NCI-H146 (cell line): Measurements from ENCODE around the gene HDGFL2.
A peak's percentile ranks its signal among the peaks of the same experiment; 100 is the strongest.

Experiments used
- DNase-seq: peaks from one replicate; lab custom pipeline; 2025; lab: John Stamatoyannopoulos, UW

HDGFL2 gene

DNA sequence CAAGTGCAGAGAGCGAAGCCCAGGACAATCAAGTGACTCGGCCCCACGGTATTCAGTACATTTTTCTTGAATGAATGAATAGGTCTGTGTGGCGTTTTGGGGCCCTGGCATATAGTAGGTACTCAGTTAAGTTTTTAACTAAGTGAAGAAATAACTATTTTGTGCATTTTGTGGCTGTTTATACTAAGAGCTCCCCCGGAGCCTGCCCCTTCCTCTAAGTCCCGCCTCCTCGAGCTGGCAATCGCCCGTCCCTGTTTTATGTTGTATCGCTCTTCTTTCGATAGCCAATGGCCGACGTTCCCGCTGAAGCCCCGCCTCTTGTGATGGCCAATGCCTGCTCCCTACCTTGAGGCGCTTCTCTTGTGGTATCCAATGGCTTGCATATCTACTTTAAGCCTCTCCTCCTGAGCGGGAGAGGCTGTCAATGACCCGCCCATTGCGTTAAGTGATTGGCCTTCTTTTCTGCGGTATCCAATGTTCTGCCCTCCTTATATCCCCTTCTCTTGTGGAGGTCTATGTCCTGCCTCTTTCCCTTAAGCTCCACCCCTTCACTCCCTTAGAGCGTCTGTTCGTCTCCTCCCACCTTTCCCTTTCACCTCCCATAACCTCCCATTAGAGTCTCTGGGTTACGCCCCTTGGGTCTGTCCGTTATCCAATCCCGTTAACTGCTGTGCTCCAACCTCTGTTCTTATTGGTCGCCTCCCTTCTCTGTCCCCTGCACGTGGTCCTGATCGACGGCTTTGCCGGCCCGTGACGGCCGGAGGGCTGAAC lies 509 bp upstream of the HDGFL2 start:
- DNase-seq, result peak; percentile 100

- DNase-seq, result no peak
Observed at GRCh38 chr19:4473011-4473762, 1.1 kb downstream of the HDGFL2 start.

- no peak for DNase-seq
Observed at GRCh38 chr19:4473763-4474513, 1.8 kb downstream of the HDGFL2 start.

DNA sequence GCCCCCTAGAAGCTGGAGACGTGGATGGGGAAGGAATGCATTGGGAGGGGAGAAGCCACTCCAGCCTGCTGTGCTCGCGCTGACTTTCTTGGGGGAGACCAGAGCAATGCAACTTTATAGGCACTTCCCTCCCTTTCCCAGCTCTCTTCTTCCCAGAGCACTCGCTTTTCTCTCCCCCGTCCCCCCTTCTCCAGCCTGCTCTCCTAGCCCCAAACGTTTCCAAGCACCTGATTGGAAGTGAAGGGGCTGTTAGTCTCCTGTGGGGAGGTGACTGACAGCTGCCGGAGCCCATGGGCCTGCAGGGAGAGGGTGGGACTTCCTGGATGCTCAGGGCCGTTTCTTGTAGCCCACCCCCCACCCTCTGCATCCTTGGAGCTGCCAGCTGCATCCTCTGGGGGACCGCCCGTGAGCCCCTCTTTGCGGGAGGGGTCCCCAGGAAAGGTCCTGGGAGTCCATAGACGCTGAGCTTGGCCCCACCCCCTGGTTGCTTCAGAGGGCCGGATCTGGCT lies 2.5 kb downstream of the HDGFL2 start:
- DNase-seq, result peak; percentile 74

DNA sequence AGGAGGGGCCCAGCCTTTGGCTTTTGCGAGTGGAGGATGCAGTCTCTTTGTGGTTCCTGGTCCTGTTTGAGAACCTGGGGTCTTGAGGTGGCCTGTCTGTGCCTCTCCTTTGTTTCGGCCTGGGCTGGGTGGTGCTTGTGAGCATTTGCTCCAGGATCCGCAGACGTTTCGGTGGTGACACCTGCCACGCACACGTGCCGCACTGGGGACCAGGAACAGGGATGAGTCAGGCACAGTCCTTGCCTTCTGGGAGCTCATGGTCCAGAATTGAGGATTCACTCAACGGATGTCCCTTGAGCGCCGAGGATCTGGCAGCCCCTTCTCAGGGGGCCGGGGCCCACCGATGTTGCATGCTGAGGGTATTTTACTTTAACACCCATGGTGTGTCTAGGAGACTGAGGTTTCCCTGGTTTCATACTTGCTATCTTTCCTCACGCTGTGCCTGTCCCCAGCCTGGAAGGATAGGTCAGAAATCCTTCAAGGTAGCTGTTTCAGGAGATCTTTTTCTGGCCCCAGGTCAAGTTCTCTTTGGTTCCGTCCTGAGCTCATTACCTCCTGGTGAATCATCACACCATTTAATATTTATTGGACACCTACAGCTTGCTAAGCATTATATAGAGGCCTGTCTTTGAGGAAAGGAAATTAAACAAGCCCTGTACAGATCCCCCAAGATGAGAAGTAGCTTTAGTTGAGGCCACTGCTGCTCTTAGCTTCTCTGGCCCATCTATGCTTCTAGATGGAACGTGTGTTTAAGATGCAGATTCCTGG lies 5.1 kb downstream of the HDGFL2 start:
- no peak for DNase-seq

DNA sequence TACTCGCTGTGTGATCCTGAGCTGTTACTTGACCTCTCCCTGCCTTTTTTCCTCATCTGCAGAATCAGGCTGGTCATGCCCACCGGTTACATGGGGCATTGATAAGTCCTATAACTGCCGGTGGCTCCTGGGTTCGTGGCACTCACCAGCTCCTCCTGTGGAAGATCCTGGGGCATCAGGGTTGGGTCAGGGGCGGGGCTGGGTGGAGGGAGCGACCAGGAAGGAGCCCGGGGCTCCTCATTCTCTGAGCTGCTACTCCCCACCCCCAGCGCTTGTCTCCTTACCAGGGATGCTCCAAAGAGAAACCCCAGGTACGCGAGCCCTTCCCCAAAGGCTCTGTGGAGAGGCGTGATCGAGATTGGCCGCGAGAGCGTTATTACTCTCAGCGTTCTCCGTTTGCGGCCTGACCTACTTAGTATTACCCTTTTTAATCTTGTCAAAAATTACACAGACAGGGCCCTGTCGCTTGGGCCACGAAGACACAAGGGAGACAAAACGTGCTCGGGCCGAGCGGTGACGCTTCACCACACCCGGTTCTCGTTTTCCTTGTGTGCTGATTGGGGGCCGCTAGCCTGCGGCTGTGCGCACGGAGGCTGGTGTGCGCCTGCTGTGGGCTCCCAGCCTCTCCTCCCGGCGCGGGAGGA lies 10.7 kb downstream of the HDGFL2 start:
- no peak for DNase-seq

DNA sequence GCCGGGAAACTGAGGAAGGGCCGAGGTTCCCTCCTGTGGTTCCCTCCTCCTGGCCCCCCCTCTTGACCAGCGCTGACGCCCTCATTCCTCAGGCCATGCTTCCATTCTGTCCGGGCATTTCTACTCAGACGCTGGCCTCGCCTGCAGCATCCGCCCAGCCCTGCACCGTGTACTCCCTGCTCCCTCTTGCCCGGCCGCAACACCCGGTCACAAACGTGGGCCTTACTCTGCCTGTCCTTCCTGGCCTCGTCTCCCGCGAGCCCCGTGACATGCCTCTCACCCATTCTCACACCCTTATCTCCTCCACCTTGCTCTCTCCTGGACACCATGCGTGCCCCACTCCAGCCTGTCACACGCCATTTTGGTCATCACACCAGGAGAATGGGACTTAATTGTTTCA lies 11.3 kb downstream of the HDGFL2 start:
- no peak for DNase-seq

GRCh38 chr19:4487572-4487971 lies 15.5 kb downstream of the HDGFL2 start:
- no peak for DNase-seq

DNA sequence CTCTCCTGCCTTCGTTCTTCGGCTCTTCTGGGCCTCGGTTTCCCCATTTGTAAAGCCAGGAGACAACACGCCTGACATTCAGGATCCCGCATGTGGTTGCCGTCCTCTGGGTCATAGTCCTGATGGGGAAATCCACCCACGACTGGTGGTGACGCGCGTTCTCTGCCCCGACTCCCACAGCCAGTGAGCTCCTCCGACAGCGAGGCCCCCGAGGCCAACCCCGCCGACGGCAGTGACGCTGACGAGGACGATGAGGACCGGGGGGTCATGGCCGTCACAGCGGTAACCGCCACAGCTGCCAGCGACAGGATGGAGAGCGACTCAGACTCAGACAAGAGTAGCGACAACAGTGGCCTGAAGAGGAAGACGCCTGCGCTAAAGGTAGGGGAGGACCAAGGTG lies 16.4 kb downstream of the HDGFL2 start:
- DNase-seq, result no peak

- DNase-seq, result no peak
Observed at GRCh38 chr19:4491446-4491845, 19.3 kb downstream of the HDGFL2 start.

DNA sequence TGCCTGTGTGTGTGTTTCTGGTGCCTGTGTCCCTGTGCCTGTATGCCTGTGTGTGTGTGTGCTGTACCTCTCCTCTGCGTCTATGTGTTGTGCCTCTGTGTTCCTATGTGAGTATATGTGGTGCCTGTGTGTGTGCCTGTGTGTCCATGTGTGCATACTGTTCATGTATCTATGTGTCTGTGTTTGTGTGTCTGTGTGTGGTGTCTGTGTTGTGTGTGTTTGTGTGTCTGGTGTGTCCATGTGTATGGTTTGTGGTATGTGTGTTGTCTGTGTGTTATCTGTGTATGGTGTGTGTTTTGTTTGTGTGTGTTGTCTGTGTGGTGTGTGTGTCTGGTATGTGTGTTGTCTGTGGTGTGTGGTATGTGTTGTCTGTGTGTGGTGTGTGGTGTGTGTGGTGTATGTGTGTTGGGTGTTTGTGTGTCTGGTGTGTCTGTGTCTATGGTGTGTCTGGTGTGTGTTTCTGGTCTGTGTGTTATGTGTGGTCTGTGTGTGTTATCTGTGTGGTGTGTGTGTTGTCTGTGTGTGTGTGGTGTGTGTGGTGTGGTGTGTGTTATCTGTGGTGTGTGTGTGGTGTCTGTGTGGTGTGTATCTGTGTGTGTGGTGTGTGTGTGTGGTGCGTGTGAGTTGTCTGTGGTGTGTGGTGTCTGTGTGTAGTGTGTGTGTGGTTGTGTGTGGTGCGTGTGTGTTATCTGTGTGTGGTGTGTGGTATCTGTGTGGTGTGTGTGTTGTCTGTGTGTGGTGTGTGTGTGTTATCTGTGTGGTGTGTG lies 20.4 kb downstream of the HDGFL2 start:
- DNase-seq, result no peak

- no peak for DNase-seq
Observed at GRCh38 chr19:4493104-4493928, 21.2 kb downstream of the HDGFL2 start.

- no peak for DNase-seq
Observed at GRCh38 chr19:4493929-4494690, 22.0 kb downstream of the HDGFL2 start.

DNA sequence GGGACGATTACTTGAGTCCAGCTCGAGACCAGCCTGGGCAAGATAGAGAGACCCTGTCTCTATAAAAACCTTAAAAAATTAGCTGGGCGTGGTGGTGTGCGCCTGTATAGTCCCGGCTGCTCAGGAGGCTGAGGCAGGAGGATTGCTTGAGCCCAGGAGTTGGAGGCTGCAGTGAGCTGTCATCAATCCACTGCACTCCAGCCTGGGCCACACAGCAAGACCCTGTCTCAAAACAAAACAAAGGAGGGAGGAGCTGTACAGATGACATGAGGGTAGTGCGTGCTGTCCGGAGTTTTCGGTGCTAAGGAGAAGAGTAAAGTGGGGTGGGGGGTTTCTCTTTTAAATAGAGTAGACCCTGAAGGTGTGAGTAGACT lies 22.6 kb downstream of the HDGFL2 start:
- no peak for DNase-seq

DNA sequence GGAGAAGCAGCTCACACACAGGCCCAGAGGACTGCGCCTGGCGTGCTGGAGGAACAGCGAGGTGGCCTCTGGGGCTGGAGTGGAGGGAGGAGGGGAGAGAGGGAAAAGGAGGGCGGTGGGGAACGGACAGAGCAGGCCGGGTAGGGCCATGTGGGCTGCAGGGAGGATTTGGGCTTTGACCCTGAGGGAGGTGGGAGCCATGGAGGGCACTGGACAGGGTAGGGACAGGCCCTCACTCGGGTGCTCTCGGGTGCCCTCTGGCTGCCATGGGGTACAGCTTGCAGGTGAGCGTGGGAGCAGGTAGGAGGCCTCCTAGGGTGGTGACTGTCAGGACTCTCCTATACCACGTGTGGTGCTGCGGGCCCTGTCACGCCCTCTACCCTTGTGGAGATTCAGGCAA lies 23.4 kb downstream of the HDGFL2 start:
- no peak for DNase-seq

GRCh38 chr19:4496304-4496703 lies 24.2 kb downstream of the HDGFL2 start:
- DNase-seq, result no peak

DNA sequence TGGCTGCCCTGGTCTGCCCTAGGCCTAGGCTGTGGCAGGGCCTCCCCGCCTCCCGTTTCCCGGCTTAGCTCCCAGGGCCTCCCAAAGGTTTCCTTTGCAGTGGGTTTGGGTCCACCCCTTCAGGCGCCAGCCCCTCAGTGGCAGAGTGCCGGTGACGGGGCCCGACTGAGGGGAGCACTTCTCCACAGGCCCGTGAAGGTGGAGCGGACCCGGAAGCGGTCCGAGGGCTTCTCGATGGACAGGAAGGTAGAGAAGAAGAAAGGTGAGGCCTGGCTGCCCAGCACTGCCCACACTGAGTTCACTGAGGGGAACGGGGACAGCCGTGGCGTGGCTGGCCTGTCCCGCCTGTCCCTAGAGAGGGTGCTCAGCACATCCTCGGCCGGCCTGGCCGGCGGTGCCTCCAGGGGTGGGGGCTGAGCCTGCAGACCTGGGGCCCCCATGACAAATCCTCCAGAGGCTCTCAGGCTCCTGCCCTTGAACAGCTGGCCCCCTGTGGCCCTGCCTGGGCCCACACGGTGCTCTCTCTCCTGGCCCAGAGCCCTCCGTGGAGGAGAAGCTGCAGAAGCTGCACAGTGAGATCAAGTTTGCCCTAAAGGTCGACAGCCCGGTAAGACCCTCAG lies 25.8 kb downstream of the HDGFL2 start:
- DNase-seq, result no peak

- DNase-seq, result no peak
Observed at GRCh38 chr19:4498694-4499093, 26.6 kb downstream of the HDGFL2 start.

DNA sequence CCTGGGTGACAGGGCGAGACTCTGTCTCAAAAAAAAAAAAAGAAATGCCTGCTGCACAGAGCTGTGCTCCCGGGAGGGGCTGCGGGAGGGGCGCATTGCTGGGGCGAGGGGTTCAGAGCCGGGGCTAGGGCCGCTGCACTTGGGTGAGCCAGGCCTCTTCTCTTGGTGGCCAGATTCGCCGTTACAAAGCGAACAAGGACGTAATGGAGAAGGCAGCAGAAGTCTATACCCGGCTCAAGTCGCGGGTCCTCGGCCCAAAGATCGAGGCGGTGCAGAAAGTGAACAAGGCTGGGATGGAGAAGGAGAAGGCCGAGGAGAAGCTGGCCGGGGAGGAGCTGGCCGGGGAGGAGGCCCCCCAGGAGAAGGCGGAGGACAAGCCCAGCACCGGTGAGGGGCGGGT lies 27.2 kb downstream of the HDGFL2 start:
- no peak for DNase-seq
